HPDE6-E6E7 (cell line): Measurements from ENCODE around the gene RNF38.
A peak's percentile ranks its signal among the peaks of the same experiment; 100 is the strongest.

Experiments used
- DNase-seq: peaks from one replicate; pipeline ENCODE4 v3.0.0; 2011; ENCODE audit warnings: missing footprints; ENCODE audit errors: extremely low spot score

RNF38 gene

GRCh38 chr9:36407122-36407723, 7.2 kb upstream of the RNF38 start:
- peak; percentile 46 for DNase-seq

DNA sequence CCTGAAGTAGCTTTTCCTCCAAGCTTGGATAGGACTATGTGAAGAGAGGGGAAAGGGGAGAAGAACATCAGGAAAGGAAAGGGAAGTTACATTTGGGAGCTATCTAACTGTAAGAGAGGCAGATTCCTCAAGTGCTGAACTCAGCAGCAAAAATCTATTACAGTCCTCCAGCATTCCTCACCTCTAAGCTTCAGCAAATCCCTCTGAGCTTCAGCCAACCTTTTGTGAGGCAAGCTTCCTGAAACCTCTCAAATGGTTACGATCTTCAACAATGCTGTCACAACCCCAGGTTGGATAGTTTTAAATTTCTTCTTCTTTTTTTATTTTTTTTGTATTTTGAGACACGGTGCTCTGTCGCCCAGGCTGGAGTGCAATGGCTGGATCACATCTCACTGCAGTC, 2.5 kb upstream of the RNF38 start:
- no peak for DNase-seq

DNA sequence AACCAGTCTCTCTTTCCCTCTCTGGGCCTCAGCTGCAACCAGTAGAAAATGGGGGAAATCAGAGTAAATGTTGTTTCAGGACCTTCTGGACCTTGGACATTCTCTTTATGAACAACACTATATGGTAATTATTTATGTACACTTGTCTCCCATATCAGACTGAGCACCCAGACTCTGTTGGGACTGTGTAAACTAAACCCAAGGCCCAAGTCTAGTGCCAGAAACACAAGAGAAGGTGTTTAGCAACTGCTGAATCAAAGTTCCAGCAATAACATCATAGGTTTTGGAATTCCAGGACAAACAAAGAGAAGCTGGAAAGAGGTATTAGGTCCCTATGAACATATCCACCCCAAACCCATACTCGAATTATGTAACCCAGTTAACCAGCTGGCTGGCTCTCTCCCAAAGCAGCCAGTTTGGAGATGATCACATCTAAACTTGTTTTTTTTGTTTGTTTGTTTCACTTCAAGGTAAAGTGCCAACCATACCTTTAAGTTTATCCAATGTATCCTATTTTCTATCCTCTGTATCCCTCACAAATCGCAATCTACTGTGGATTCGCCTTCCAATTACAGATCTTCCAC, 1.9 kb upstream of the RNF38 start:
- no peak for DNase-seq

- peak; percentile 66 for DNase-seq
Measured at GRCh38 chr9:36401164-36401740, 1.2 kb upstream of the RNF38 start.

- peak; percentile 88 for DNase-seq
Measured at GRCh38 chr9:36400332-36401163, 479 bp upstream of the RNF38 start.

DNA sequence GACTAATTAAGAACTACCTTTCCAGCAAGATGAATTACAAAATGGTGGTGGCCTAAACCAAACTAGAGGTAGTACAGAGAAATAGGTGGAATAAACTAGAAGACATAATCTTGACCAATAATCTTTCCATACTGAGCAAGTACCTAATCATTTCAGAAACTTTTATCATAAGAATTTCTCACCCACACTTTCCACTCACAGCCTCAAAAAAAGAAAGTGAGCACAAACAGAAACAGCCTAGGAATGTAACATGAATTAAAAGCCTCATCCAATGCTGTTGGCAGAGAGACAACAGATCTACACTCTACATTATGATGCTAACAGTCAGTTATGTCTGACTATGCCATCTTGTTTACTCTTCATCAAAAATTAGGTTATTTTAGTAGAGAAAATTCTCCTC, 1.3 kb downstream of the RNF38 start:
- DNase-seq, result no peak

DNA sequence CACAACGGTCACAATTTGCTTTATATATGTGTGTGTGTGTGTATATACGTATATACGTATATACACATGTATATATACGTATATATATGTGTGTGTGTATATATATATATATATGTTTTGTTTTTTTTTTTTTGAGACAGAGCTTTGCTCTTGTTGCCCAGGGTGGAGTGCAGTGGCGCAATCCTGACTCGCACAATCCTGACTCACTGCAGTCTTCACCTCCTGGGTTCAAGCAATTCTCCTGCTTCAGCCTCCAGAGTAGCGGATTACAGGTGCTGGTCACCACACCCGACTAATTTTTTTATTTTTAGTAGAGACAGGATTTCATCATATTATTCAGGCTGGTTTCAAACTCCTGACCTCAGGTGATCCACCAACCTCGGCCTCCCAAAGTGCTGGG, 3.1 kb downstream of the RNF38 start:
- no peak for DNase-seq

DNA sequence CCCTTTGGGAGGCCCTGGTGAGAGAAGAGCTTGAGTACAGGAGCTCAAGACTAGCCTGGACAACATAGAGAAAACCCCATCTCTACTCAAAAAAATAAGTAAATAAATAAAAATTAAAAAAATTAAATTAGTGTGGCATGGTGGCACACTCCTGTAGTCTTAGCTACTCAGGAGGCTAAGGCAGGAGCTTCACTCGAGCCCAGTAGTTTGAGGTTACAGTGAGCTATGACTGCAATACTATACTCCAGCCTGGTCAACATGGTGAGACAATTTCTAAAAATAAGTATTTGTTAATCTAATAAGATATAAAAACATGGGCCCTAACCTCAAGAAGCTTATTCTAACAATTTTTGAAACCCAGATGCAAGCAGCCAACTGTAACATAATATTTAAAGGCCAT, 7.6 kb downstream of the RNF38 start:
- no peak for DNase-seq

DNA sequence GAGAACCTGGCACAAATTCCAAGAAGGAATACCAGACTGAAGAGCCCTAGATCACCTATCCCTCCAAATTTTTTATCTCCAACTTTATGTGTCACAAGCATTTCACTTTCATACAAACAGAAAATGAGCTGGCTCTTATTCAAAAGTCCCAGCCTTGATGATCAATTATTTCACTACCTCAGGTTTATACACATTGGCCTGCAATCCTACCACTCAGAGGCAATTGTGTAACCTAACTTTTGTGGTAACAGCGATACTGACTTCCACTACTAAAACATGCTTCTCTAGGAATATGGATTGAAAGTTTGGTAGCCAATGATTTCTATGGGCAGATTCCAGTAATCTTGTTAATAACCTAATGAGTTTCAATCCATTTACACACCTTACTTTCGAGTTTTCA, 10.5 kb downstream of the RNF38 start:
- DNase-seq, result no peak

- DNase-seq, result peak; percentile 37
Measured at GRCh38 chr9:36386396-36386965, 13.6 kb downstream of the RNF38 start.

DNA sequence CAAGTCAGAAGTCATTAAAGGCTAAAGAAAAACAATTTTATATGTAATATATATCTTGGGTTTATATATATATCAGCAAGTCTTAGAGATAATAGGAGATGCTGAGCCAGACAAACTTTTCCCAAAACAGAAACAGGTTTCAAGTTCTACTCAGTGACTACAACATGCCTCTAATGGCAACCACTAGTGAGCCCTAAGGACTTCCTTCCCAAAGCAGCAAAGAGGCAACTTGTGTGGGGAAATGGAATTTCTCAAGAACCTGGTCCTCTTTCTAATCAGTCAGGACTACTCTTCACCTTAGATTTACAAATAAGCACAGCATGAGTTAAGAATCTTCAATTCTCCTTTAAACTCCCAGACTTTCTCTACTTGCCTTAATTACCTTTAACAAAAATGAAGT, 17.6 kb downstream of the RNF38 start:
- DNase-seq, result no peak

DNA sequence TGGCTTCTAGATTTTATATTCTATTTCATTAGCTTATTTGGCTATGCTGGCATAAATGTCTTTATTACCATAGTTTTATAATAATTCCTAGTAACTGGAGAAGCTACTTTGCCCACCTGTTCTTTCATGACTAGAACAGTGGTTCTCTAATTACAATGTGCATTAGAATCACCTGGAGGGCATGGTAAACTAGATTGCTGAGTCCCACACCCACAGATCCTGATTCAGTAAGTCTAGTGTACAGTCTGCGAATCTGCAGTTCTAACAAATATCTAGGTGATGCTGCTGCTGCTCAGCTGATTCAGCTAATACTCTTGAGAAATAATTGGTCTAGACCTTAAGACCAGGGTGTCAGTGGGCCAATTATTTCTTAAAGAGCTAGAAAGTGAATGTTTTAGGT, 35.5 kb downstream of the RNF38 start:
- DNase-seq, result no peak

- no peak for DNase-seq
Measured at GRCh38 chr9:36363448-36363847, 36.6 kb downstream of the RNF38 start.

DNA sequence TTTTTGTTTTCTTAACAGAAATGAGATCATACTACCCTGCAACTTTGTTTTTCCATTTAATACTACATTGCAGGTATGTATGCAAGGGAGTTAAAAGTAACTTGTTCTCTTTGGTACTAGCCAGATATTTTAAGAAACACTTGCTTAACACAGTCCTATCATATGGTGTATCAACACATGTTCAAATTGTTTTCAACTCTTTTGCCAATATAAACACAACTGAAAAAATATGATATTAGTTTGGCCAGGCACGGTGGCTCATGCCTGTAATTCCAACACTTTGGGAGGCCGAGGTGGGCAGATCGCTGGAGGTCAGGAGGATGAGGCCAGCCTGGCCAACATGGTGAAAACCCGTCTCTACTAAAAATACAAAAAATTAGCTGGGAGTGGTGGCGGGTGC, 41.6 kb downstream of the RNF38 start:
- DNase-seq, result no peak

DNA sequence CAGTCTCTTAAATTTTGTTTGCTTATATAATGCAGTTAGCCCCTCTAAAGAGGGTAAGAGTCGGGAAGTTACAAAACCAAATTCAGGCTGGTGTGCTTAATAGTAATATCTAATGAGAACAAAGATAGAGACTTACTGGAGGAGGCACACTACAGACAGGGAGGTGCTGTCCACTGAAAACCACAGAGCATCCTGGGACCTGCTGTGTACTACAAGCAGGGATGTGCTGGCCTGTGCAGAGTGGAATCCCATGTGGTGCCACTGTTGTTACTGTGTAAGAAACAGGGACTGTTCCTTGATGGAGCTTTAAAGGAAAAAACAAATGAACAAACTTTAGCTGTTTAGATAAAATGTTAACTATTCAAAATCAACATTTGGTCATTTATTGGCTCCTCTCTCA, 42.4 kb downstream of the RNF38 start:
- no peak for DNase-seq

GRCh38 chr9:36346569-36346968, 53.5 kb downstream of the RNF38 start:
- DNase-seq, result no peak

DNA sequence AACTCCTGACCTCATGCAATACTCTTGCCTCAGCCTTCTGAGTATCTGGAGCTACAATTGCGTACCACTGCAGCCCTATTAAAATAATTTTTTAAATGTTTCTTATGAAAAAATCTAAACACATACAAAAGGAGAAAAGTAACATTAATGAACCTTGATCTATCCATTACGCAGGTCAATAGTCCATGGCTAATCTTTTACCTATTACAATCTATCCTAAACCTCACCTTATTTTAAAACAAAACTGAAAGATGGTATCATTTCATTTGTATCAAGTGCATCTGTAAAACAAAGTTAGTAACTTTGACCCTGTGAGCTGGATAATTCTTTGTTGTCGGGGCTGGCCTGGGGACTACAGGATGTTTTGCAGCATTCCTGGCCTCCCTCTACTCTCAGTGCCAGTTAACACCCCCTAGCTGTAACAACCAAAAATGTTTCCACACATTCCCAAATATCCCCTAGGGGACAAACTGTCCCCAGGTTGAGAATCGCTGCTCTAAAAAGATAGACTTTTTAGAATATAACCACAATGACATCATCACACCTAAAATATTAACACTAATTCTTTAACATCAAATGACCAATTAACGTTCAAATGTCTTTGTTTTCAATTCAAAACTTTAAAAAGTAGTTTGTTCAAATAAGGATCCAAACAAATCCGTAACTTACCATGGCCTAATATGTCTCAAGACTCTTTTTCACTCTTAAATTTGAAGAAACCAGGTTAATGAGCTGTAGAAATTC, 54.8 kb downstream of the RNF38 start:
- no peak for DNase-seq

GRCh38 chr9:36341936-36342577, 58.0 kb downstream of the RNF38 start:
- DNase-seq, result no peak

DNA sequence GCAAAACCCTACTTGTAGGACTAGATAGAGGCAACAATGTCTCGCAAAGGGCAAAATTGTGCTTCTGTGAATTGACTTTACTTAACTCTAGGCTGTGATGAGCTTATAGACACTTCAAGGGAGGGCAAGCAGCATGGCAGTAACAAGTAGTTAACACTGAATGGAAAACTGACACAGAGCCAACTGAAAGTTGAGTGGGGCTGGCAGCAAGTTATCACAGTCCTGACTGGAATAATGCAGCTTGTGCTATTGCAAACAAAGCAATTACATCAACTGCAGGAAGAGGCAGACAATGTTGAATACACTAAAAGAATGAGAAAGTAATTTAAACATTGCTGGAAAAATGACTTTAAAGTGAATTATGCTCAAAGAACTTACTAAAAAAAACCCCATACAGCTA, 62.2 kb downstream of the RNF38 start:
- DNase-seq, result no peak

- DNase-seq, result peak; percentile 66
Measured at GRCh38 chr9:36337002-36337401, 63.1 kb downstream of the RNF38 start.
